ENCODE measurements around the gene RFX8.
A peak's percentile ranks its signal among the peaks of the same experiment; 100 is the strongest.
"Not testable (repeated sequence)": the region's sequence is repeated elsewhere in the genome, so short reads cannot be mapped to it uniquely, and the experiment has no call there.

The RFX8 gene

DNA sequence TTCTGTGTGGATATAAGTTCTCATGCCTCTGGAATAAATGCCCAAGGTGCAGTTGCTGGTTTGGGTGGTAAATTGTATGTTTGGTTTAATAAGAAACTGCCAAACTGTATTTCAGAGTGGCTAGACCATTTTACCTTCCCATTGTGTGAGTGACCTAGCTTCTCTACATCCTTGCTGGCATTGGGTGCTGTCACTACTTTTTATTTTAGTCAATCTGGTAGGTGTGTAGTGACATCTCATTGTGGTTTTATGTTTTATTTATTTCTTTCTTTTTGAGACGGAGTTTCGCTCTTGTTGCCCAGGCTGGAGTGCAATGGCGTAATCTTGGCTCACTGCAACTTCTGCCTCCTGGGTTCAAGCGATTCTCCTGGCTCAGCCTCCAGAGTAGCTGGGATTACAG lies 36.4 kb downstream of the RFX8 start:
- not testable (repeated sequence) for DNase-seq

DNA sequence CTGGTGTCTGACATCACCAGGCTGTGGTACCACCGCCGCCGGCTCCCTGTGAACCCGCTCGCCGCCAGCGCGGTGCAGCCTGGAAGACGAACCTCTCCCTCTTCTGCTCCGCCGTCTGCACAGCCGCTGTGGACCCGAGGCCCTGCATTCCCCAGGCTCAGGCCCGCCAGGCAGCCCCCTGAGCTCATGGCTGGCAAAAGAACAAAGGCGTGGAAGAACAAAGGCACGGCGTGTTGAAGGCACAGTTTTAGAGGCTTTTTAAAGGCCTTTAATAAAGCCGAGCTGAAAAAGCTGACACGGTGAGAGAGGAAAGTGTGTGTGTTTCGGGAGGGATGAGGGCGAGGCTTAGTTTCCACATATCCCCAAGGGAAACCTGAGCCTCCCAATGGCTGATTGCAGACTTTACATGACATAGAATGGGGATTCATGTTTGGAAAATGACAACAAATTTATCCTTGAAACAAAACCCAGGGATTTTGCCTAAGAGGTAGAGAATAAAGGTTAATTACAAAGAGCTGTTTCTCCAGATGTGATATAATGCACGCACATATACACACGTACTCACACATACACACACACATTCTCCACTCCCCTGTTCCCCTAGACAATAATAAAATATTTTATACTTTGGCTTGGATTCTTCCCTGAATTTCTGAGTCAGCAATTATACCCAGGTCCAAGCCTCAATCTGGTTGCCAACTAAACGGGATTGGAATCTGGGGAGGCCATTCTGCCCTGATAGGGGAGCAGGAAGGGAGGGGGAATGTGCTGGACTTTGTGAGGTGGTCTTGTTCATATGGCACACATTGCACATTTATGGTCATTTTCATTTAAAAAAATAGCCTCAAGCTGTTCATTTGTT lies 39.7 kb downstream of the RFX8 start:
- DNase-seq = no peak

DNA sequence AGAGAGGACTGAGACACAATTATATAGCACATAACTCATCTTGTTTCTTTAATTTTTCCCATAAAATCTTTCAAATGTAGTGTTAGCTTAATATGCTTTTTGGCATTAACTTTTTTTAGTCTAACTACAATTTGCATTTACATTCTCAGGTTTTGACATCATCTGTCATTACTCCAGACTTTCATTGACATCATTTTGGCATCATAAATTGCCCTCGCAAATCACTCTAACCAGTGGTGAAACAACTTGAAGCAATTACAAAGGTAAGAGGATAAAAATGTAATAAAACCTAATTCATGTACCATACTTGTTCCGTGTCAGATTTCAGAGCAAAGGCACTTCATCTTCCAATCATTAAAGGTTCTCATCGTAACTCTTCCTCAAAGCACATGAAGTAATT lies 41.4 kb downstream of the RFX8 start:
- no peak for DNase-seq

DNA sequence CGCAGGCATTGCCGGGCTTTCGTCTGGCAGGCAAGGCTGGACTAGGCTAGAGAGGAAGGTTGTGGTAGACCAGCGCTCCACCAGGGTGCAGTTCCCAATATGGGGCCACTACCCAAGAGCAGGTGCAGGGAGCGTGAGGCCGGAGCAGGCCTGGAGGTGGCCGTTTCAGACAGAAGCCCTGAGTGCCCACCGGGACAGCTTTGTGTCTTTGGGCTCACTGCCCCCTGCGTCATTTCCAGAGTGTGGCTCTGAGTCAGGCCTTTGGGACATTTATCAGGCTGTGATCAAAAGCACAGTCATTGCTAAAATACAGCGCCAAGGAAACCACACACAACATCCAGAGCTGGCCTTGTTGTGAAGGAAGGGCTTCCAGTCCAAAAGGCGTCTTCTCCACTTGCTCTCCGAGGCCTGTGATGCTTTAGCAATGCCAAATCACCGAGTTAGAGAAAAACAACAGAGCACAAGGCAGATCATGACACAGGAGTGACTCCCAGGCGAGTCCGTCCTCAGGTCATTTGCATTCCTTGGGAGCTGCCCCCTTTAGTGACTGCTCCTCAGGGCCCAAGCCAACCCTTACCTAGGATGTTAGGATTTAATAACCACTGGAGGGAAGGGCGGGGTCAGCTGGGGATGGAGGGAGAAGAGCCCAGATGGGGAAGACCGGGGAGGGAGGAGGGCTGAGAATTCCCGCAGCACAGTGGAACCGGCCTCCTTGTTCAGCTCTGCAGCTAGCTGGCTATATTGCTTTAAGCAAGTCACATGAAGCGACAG lies 42.3 kb downstream of the RFX8 start:
- no peak for DNase-seq

DNA sequence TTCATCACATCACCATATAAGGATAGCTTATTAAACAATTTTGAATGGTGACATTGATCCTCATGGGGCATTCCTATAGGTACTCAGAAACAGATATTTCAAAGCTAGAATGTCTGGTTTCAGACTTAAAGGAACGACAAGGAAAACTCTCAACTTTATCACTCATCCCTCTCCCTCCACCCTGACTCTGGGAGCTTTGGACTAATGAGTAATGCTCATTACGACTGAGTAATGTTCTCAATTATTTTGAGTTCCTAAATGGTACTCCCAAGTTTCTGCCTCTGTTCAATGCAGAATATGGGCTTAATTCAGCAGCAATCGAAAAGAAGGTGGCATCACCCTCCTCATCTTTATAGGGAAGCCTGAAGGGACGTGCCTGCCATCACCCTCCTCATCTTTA lies 43.4 kb downstream of the RFX8 start:
- DNase-seq = no peak

DNA sequence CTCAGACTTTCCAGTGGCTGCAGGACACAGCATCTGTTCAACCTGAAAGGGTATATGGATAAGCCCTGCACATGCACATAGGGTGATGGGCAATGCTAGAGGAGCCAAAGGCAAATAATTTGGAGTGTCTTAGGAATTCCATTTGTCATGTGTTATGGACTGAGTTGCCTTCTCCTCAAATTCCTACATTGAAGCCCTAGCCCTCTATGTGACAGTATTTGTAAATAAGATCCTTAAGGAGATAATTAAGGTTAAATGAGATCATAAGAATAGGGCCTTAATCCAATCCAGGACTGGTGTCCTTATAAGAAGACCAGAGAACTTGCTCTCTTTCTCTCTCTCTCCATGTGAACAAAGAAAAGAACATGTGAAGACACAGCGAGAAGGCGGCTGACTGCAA lies 44.8 kb downstream of the RFX8 start:
- DNase-seq = no peak

DNA sequence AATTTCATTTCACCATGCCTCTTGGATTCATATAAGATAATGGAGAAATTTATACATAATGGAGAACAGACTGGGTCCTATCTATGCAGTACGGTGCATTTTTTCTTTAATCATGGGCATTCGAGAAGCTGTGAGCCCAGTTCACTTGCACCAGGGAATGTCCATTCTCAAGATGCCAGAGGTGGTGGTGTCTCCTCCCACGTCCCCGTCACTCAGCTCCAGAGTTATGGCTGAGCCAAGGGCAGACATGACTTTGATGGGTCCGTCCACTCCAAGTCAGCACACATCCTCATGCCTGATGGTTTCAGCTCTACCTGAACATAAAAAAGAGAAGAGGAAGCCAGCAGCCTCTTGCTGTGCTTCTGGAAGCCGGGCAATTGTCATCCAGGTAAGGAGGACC lies 45.5 kb downstream of the RFX8 start:
- DNase-seq = no peak

DNA sequence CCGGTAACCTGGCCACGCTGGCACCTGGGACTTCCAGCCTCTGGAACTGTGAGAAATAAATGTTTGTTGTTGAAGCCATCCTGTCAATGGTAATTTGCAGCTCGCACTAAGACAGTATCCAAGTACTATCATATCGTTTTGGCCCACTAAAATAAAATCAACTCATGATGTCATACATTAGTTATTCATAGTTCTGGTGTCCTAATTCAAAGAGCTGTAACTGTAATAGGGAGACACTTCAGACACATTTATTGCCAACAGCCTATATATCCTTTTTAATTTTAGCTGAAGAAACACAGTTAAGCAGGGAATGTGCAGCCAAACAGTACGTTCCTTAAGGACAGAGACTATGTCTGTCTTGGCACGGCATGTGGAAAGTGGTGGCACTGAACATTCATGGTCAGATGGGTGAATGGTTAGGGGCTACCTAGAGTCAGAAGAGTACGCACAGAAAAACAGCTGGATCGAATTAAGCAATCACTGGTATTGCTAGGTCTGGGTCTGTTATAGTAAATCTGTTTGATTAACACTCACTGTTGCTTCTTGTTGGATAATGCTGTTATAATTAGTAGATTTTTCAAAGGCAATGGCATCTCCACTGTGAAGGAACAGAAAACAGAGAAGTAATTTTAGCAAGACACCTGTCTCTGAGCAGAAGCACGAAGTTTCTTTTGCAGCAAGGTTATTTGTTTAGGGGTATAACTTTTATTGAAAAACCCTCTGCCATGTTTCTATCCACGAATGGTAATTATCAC lies 46.3 kb downstream of the RFX8 start:
- DNase-seq = no peak

DNA sequence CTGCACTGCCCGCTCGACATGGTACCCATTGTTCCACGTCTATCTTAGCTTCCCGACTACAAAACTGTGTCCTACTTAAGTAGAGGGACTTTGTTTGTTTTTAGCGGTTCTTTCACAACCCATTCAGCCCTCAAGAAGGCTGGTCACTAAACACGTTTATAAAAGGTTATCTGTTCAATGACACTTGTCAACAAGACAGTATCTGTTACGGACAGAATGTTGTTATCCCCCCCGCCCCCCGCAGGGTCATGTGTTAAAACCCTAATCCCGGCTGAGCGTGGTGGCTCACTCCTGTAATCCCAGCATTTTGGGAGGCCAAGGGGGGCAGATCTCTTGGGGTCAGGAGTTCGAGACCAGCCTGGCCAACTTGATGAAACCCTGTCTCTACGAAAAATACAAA lies 47.2 kb downstream of the RFX8 start:
- DNase-seq = no peak

DNA sequence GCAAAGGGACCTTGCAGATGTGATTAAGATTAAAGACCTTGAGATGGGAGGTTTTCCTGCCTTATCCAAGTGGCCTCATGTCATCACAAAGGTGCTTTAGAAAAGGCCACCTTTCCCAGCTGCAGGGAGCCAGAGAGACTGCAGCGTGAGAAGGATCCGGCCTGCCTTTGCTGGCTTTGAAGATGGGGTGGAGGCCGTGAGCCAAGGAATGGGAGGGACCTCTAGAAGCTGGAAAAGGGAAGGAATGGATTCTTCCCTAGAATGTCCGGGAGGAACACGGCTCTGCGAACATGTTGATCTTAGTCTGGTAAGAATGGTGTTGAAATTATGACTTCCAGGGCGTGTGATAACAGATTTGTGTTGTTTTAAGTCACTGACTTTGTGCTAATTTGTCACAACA lies 47.7 kb downstream of the RFX8 start:
- DNase-seq = no peak

DNA sequence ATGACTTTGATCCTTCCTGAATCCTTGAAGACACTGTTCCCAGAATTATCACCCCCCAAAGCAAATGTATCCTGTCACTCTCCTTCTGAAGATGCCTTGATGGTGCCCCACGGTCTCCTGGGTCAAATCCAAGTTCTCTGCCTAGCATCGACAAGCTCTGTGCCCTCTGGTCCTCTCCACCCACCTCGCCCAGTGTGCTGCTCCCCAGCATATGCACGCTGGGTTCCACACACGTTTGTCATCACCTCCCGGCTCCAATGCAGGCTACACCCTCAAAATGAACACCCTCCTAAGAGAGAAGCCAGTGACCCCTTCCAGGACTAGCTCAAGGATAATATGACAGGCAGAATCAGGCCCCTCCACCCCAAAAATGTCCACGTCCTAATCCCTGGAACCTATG lies 48.1 kb downstream of the RFX8 start:
- DNase-seq = no peak

DNA sequence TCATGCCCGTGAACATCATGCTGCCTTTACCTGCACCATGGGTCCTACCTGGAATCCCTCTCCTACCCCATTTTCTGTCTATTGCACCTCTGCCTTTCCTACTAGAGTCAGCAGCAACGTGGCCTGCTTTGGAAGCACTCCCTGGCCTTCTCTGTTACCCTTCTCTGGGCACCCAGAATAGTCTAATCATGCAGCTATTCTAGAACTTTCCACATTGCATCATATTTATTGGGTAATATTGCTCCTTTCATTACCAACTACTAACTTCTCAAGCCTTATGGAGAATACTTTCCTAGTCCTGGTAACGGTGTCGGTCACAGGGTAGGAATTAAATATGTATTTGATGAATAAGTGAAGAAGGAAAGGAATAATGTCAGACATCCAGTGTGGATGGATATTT lies 54.3 kb downstream of the RFX8 start:
- DNase-seq = no peak

DNA sequence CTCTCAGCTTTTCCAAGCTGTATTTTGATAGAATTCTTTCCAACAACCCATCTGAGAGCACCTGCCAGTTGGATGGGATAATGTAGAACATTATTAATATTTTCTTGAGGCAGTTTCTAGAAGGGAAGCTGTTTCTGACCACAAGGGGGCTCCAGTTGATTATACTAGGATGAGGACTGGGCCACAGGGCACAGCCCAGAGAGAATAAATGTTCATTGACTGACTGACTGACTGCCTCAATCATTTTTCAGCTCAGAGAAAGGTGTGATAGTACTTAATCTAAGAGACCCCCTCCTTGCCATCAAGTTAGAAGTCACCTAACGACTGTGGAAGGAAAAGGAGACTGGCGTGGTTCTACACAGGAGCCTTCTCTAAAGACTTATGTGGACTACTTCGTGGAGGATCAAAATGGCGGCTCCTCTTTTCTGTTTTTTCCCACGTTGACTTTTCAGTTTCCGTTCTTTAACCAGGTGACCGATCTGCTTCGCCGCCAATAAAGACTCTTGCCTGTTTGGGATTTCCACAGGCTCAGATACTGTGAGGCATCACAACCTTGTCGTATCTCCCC lies 55.7 kb downstream of the RFX8 start:
- peak; percentile 16 for DNase-seq

DNA sequence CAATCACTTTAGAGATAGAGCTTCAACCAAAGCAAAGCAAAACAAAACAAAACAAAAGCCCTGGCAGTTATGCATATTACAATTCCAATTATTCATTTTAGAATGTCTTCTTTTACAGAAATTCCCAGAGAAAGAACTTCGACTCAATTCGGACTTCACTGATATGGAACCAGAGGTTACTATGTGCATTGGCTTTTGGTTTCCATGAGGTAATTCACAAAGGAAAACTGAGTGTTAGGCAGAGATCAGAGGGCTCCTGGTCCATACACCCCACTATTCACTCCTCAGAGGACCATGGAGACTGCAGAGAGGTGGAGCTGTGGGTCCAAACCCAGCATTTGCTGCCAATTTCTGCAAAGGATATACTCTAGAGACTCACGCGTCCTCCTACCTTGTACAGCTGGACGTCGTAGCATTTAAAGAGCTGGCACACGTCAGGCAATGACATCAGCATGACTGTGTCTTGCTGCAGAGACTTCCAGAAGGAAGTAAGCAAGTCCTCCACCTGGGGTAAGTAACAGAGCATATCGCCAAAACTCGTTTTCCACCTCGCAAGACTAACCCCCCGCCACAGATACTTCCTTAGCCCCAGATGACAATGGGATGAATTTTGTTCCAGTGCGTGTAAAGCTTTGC lies 56.3 kb downstream of the RFX8 start:
- no peak for DNase-seq

DNA sequence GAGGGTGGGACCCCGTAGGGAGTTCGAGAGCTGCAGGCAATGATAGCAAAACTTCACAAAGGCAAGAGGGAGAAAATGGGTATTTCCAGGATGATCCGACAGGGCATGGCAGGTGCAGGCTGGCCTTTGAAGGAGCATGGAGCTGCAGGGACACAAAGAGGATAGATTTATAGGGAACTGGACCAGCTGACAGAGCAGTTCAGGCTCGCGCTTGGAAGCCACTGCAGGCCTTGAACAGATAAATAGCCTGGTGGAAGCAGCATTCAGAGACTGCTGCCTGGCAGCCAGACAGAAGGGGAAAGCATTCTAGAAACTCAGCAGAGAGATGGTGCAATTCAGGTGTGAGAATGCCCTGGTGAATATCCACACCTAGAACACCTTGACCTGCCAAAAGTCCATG lies 58.3 kb downstream of the RFX8 start:
- no peak for DNase-seq

DNA sequence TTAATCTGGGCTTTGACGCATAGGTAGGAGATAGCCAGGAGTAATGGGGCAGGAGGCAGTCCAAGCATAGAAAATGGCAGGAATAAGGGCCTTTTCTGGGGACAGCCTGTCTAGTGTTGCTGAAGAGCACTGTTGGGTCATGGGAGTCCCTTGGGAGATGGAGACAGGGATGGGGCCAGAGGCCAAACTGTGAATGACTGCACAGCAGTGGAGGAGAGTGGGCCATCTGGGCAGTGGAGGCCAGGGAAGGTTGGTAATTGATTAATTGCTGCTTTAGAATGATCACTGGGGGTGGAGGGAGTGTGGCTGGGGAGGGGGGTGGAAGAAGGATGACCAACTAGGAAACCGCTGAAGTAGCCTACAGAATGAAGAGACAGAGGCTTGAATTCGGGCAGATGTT lies 59.0 kb downstream of the RFX8 start:
- no peak for DNase-seq

DNA sequence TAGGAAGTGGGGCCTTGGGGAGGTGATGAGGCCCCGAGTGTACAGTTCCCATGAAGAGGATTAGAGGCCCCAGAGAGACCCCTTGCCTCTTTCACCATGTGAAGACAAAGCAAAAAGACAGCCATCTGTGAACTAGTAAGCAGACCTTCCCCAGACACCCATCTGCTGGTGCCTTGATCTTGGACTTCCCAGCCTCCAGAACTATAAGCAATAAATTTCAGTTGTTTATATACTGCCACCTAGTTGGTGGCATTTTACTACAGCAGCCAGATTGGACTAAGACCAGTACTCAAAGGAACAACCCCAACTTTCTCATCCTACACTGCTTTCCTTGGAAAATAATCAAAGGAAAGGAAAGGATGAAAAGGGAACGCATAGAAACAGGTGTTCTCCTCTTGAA lies 59.7 kb downstream of the RFX8 start:
- no peak for DNase-seq

DNA sequence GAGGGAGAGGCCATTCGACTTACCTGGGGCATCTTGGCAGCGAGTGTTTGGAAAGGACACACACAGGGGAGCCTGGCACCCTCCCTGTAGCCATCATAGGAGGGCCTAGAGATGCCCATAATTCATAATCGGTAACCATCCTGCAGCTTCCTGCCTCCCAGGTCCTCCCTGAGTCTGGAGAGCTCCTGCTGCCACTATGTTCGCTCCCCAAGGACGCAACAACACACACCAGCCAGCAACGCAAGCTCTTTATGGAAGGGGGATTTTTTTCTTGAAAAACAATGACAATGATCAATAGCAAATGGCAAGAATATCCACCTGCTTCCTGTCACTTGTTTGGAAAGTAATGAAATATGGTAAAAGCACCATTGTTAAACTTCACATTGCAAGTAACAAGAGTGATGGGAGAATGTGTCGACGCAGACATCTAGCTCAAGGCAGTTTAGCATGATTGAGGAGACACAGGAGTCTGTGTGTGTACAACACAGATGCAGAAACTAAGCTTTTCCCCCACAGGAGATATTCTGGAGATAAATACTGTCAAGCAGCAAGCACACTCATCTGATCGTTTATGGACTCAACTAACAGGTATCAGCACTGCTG lies 62.7 kb downstream of the RFX8 start:
- no peak for DNase-seq

DNA sequence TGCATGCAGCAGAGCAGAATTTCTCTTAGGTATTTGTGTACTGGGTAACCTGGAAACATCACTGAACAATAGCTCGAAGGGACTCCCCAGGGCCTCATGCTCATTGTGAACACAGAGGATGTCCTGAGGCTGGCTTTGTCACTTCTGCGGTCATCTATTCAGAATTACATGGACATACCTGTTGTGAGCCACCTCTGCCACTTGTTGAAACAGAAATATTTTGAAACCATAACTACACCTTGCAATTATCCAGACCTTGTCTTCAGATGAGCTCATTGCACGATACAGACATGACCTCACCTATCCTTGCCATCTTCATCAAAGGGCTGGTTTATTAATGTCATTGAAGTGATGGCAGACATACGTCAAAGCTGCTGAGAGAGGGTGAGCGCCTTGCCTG lies 64.2 kb downstream of the RFX8 start:
- DNase-seq = no peak

DNA sequence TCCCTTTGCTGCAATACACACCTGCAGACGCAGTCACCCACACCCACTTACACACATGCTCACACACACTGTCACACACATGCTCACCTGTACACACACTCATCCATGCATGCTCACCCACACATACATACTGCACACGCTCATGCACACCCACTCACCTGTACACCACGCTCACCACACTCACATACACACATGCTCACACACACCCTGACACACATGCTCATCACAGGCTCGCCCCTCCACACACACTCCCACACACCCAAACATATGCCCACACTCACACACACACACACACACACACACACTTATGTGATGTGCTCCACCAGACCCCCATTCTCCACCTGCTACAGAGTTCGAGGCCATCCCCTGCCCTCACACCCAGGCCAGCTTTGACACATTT lies 64.8 kb downstream of the RFX8 start:
- no peak for DNase-seq

DNA sequence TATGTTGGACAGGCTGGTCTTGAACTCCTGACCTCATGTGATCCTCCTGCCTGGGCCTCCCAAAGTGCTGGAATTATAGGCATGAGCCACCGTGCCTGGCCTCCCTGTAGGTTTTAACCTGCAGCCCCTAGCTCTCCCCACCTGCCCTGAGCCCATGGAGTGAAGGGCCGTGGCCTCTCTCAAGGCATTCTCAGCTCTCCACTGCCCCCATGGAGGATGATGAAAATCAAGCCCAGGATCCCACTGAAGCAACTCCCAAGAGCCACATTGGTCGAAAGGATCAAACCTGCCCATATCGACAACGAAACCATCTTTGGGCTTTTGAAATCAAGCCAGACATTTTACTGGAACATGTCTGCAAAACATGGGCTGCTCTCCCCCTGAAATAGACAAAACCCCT lies 65.2 kb downstream of the RFX8 start:
- no peak for DNase-seq

DNA sequence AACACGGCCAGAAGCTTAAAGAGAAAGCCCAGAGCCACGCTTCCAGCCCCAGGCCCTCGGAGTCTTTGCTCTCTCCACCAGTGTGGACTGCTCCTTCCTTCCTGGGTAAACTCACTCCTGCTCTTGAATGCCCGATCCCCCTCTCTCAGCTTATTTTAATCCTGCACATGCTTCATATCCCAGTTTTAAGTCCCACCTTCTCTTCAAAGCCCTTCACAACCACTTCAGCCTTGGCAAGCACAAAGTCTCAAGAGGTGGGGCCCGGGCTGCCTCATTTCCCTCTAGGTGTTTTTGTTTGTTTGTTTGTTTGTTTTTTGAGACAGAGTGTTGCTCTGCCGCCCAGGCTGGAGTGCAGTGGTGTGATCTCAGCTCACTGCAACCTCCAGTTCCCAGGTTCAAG lies 66.0 kb downstream of the RFX8 start:
- no peak for DNase-seq

Measured in GDM1 (cell line).